ENCODE measurements around the gene EPS8L1.

The EPS8L1 gene

DNA sequence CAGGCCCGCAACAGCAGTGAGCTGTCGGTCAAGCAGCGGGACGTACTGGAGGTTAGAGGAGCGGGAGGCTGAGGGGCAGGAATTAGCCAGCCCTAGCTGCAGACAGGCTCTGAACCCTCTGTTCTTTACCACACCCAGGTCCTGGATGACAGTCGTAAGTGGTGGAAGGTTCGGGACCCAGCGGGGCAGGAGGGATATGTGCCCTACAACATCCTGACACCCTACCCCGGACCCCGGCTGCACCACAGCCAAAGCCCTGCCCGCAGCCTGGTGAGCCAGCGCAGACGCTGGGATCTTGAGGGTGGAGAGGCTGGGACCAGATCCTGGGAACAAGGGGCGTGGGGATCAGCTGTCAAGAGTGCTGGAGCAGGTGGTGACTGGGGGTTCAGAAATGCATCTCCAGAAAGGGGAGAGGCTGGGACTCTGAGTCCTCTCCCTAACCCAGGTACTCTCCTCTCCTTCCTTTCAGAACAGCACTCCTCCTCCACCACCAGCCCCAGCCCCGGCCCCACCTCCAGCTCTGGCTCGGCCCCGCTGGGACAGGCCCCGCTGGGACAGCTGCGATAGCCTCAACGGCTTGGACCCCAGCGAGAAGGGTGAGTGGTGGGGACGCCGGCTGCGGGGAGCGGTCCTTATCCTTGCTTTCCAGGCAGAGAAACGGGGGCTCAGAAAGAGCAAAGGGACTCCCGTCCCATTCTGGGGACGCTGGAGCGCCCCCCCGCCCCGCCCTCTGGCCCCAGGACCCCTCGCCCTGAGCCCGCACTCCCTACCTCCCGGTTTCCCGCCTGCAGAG is 10.4 kb downstream of the EPS8L1 start:
- peaks cover 1% of the 10 kb centered on the region for H3K36me3 ChIP-seq (ENCODE audit: control insufficient read depth, insufficient read depth, low read length)
- TF ChIP-seq, protein P1, sequence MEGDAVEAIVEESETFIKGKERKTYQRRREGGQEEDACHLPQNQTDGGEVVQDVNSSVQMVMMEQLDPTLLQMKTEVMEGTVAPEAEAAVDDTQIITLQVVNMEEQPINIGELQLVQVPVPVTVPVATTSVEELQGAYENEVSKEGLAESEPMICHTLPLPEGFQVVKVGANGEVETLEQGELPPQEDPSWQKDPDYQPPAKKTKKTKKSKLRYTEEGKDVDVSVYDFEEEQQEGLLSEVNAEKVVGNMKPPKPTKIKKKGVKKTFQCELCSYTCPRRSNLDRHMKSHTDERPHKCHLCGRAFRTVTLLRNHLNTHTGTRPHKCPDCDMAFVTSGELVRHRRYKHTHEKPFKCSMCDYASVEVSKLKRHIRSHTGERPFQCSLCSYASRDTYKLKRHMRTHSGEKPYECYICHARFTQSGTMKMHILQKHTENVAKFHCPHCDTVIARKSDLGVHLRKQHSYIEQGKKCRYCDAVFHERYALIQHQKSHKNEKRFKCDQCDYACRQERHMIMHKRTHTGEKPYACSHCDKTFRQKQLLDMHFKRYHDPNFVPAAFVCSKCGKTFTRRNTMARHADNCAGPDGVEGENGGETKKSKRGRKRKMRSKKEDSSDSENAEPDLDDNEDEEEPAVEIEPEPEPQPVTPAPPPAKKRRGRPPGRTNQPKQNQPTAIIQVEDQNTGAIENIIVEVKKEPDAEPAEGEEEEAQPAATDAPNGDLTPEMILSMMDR (IDR thresholded peaks at IDR 0.05; ENCODE audit: insufficient read depth, low read length, poor library complexity, severe bottlenecking) = no peak
- DNase-seq (ENCODE audit: extremely low read depth, insufficient read length) = no peak
- no peaks in the 10 kb centered on the region; the same call in 1 of the 2 replicates for H3K27me3 ChIP-seq (replicated peaks; ENCODE audit: control insufficient read depth, insufficient read depth, low read length)
- no peak overlapping the region for H3K4me3 ChIP-seq (replicated peaks; ENCODE audit: low read depth, low read length)

DNA sequence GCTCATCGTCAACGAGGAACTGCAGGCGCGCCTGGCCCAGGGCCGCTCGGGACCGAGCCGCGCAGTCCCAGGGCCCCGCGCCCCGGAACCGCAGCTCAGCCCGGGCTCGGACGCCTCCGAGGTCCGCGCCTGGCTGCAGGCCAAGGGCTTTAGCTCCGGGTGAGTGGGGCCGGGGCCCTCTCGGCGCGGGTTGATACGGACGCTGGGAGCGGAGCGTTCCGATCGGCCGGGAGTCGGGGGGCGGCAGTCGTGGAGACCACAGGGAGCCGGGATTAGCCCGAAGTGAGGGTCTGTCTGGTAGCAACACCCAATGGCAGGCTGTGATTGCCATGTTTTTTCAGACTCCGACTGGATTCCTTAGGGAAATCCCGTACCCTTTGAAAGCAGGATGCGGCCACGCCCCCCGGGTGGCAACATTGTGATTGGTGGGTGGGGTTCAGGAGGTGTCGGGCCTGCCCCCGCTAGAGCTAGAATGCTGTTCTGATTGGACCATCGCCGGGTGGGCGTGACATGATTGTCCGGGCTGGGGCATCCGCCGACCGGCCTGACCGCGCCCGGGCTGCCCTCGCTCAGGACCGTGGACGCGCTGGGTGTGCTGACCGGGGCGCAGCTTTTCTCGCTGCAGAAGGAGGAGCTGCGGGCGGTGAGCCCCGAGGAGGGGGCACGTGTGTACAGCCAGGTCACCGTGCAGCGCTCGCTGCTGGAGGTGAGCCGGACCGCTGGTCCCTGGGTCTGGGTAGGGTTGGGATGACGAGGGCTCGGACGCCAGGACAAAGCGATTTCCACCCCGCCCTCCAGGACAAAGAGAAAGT is 11.3 kb downstream of the EPS8L1 start:
- H3K4me3 ChIP-seq (replicated peaks; ENCODE audit: low read depth, low read length) = no peak overlapping the region
- DNase-seq (ENCODE audit: extremely low read depth, insufficient read length) = no peak
- TF ChIP-seq, protein P1 (IDR thresholded peaks at IDR 0.05; ENCODE audit: insufficient read depth, low read length, poor library complexity, severe bottlenecking) = no peak
- H3K36me3 ChIP-seq (ENCODE audit: control insufficient read depth, insufficient read depth, low read length) = peaks cover 1% of the 10 kb centered on the region
- H3K27me3 ChIP-seq (replicated peaks; ENCODE audit: control insufficient read depth, insufficient read depth, low read length) = no peaks in the 10 kb centered on the region; the same call in 1 of the 2 replicates

DNA sequence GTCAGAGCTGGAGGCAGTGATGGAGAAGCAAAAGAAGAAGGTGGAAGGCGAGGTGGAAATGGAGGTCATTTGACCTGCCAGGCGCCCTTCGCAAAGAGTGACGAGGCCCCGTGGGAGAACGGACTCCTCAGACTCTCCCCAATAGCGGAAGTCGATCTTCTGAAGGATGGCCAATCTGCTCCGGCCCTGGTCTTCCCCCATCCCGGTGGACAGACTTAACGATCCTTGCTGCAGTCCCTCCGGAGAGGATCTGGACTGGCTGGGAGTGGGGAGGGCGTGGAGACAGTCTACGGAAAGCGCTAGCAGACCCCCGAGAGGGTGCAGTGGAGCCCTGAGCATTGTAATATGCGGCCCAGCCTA is 11.9 kb downstream of the EPS8L1 start:
- H3K4me3 ChIP-seq (replicated peaks; ENCODE audit: low read depth, low read length) = no peak overlapping the region
- TF ChIP-seq, protein P1 (IDR thresholded peaks at IDR 0.05; ENCODE audit: insufficient read depth, low read length, poor library complexity, severe bottlenecking) = no peak
- DNase-seq (ENCODE audit: extremely low read depth, insufficient read length) = no peak
- H3K27me3 ChIP-seq (replicated peaks; ENCODE audit: control insufficient read depth, insufficient read depth, low read length) = no peaks in the 10 kb centered on the region
- peaks cover 1% of the 10 kb centered on the region for H3K36me3 ChIP-seq (ENCODE audit: control insufficient read depth, insufficient read depth, low read length)

DNA sequence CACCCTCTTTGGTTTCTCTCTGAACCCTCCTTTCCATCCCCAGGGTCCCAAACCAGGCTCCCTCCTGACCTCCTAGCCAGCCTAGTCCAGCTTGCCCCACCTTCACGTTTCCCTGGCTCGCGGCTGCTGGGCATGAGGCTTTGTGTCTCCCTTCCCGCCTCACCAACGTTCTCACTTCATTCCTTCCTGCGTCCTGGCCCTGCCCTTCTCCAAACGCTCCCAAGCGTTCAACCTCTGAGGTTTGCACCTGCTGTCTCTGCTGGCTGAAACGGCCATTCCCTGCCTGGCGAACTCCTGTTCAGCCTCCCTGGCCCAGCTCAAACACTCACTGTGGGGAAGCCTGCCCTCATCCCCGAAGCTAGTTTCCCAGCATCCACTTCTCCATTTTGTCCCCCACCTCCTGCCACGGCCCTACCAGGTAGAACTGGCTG is 12.4 kb downstream of the EPS8L1 start:
- peaks cover 3% of the 10 kb centered on the region for H3K36me3 ChIP-seq (ENCODE audit: control insufficient read depth, insufficient read depth, low read length)
- DNase-seq (ENCODE audit: extremely low read depth, insufficient read length) = no peak
- no peaks in the 10 kb centered on the region for H3K27me3 ChIP-seq (replicated peaks; ENCODE audit: control insufficient read depth, insufficient read depth, low read length)
- H3K4me3 ChIP-seq (replicated peaks; ENCODE audit: low read depth, low read length) = no peak overlapping the region
- TF ChIP-seq, protein P1 (IDR thresholded peaks at IDR 0.05; ENCODE audit: insufficient read depth, low read length, poor library complexity, severe bottlenecking) = no peak

DNA sequence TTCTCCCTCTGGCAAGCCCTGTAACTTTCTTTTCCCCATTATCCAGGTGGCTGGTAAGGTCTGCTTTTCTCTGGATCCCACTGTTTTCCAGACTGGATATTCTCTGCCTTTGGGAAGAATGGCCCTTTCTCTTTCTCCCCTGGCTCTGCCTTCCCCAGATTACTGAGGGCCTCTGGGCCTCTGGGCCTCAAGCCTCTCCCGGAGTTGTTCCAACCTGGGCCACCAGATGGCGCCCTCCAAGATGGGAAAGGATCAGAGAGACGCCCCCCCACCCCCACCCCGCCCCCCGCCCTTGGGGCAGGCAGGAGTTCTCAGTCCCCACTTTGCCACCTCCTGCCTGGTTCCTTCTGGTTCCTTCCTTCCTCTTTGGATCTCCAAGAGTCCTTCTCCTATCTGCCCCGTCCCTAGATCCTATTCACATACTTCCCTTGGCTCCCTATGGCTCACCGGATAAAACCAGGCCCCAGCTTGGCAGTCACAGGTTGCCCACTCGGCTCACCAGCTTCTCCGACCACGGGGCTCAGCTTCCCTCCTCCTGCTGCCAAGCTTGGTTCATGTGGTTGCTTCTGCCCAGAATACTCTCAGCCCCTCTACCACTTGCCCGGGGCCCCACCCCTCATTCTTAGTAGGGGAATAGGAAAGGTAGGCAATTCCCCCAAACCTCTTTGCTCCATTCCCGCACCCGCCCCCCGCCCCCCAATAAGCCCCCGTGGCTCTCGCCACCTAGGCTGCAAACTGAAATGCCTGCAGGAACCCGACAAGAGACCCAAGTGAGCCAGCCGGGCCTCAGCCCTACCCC is 13.1 kb downstream of the EPS8L1 start:
- Histone ChIP-seq H3K36me3 (ENCODE audit: control insufficient read depth, insufficient read depth, low read length) (peaks cover 3% of the 10 kb centered on the region), H3K4me3 (replicated peaks; ENCODE audit: low read depth, low read length) (no peak overlapping the region), H3K27me3 (replicated peaks; ENCODE audit: control insufficient read depth, insufficient read depth, low read length) (no peaks in the 10 kb centered on the region)
- DNase-seq (ENCODE audit: extremely low read depth, insufficient read length) = no peak
- TF ChIP-seq, protein P1 (IDR thresholded peaks at IDR 0.05; ENCODE audit: insufficient read depth, low read length, poor library complexity, severe bottlenecking) = peak; percentile 67
